Mesothelial cell of epicardium (in vitro differentiated cells): ENCODE data around the gene COA3. TPM values are rescaled to one million over a fixed set of nuclear protein-coding genes. Genes with fewer than 3 reads are reported as not detected.
A peak's percentile ranks its signal among the peaks of the same experiment; 100 is the strongest.

Source experiments
- DNase-seq, 2 experiments: peaks; one replicate each; pipeline ENCODE4 v3.0.0; 2021; ENCODE audit warnings: low spot score in 2 of 2; ENCODE audit not compliant: unreplicated experiment in 2 of 2
- H3K27ac Mint-ChIP-seq: 2 replicates; pipeline ENCODE4 v1.8.0; 2021; ENCODE audit warnings: mixed read lengths
- H3K27me3 Mint-ChIP-seq: 2 replicates; pipeline ENCODE4 v1.8.0; 2021; ENCODE audit warnings: low read depth, mixed read lengths
- H3K36me3 Mint-ChIP-seq: 2 replicates; pipeline ENCODE4 v1.8.0; 2021; ENCODE audit warnings: mixed read lengths
- H3K4me1 Mint-ChIP-seq: 2 replicates; pipeline ENCODE4 v1.8.0; 2021; ENCODE audit warnings: mixed read lengths
- H3K4me3 Mint-ChIP-seq: 2 replicates; pipeline ENCODE4 v1.8.0; 2021; ENCODE audit warnings: mild to moderate bottlenecking, moderate library complexity, mixed read lengths
- H3K9me3 Mint-ChIP-seq: 2 replicates; pipeline ENCODE4 v1.8.0; 2021; ENCODE audit warnings: mixed read lengths
- total RNA-seq: library from RNA; stranded (reverse); gene quantifications from 3 replicates; pipeline ENCODE4 v1.2.1, GENCODE V29; 2021
- TF ChIP-seq, protein P1 (sequence below): fragments of 200-600 bp; sonication (generic); IDR thresholded peaks from one replicate; pipeline ENCODE4 v1.5.0; 2021; ENCODE audit warnings: antibody characterized with exemption; ENCODE audit not compliant: unreplicated experiment

The COA3 gene
- total RNA-seq, 1 donor from 2014 or later: 52.4 TPM

DNA sequence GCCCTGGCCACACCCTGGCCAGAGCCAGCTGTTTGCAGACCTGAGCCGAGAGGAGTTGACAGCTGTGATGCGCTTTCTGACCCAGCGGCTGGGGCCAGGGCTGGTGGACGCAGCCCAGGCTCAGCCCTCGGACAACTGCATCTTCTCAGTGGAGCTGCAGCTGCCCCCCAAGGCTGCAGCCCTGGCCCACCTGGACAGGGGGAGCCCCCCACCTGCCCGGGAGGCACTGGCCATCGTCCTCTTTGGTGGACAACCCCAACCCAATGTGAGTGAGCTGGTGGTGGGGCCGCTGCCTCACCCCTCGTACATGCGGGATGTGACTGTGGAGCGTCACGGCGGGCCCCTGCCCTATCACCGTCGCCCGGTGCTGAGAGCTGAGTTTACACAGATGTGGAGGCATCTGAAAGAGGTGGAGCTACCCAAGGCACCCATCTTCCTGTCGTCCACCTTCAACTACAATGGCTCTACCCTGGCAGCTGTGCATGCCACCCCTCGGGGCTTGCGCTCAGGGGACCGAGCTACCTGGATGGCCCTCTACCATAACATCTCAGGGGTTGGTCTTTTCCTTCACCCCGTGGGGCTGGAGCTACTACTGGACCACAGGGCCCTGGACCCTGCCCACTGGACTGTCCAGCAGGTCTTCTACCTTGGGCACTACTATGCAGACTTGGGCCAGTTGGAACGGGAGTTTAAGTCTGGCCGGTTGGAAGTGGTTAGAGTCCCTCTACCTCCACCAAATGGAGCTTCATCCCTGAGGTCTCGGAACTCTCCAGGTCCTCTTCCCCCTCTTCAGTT lies 46.5 kb upstream of the COA3 start:
- no peak overlapping the region for H3K4me3 Mint-ChIP-seq
- TF ChIP-seq, protein P1, sequence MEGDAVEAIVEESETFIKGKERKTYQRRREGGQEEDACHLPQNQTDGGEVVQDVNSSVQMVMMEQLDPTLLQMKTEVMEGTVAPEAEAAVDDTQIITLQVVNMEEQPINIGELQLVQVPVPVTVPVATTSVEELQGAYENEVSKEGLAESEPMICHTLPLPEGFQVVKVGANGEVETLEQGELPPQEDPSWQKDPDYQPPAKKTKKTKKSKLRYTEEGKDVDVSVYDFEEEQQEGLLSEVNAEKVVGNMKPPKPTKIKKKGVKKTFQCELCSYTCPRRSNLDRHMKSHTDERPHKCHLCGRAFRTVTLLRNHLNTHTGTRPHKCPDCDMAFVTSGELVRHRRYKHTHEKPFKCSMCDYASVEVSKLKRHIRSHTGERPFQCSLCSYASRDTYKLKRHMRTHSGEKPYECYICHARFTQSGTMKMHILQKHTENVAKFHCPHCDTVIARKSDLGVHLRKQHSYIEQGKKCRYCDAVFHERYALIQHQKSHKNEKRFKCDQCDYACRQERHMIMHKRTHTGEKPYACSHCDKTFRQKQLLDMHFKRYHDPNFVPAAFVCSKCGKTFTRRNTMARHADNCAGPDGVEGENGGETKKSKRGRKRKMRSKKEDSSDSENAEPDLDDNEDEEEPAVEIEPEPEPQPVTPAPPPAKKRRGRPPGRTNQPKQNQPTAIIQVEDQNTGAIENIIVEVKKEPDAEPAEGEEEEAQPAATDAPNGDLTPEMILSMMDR: no peak

DNA sequence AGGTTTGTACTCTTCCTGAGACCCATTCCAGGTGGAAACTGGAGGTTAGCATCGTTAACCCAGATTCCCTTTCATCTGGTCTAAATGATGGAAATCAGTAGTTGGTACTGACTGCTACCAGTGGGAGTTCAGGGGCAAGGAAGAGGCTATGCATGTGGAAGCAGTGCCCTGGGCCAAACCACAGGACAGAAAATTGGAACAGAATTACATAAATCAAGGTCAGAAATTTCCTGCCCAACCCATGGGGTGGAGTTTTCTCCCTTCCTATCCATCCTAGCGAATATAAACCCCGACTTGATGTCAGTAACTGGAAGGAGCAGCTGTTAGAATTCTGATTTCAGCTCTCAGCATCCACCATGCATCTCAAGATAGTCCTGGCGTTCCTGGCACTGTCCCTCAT lies 45.8 kb upstream of the COA3 start, which contains the start of gene AOC2:
AOC2 (plus strand) TSS at position 310 of the 400 bp plus-strand sequence; CDS start at position 357, 47 bp downstream.
- Mint-ChIP-seq H3K9me3 (no peaks in the 10 kb centered on the region), H3K27ac (no peak within 1 kb of the TSS), H3K4me3 (no peak within 1 kb of the TSS), H3K27me3 (no peaks in the 10 kb centered on the region), H3K4me1 (no peaks in the 10 kb centered on the region), H3K36me3 (peaks cover 10% of the 10 kb centered on the region)
- no peak for DNase-seq
- TF ChIP-seq, protein P1: no peak

More for the DNA sequence above, 46.5 kb upstream of the COA3 start:
- peaks cover 7% of the 10 kb centered on the region for H3K36me3 Mint-ChIP-seq
- H3K9me3 Mint-ChIP-seq: no peaks in the 10 kb centered on the region
- H3K4me1 Mint-ChIP-seq: no peaks in the 10 kb centered on the region
- peaks cover under 1% of the 10 kb centered on the region for H3K27me3 Mint-ChIP-seq
- H3K27ac Mint-ChIP-seq: no peak overlapping the region
- DNase-seq: no peak

DNA sequence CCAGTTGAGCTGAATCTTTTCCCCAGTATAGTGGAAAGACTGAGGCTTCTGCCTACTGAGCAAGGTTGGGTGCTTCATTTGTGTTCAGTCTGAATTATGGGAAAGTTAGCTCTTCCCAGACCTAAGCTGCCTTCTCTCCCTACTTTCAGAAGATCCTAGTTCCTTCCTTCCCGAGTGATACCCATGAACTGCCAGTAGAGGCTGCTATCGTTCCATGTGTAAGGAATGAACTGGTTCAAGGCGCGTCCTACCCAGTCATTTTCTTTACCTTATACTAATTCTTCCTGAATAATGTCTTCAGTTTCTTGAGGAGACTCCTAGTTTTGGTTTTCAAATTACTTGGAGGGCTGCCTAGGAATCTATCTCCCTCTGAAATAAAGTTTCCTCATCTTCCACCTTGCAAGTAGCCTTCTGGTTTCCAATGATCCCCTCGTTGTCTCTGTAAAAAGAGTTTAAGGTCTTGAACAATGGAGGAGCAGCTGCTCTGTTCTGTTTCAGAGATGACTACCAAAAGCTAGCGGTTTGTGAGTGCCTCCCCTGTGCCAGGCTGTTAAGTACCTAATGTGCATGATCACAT lies 44.9 kb upstream of the COA3 start:
- H3K4me3 Mint-ChIP-seq: no peak overlapping the region
- peaks cover 17% of the 10 kb centered on the region for H3K36me3 Mint-ChIP-seq
- no peak for DNase-seq
- H3K4me1 Mint-ChIP-seq: no peaks in the 10 kb centered on the region
- H3K9me3 Mint-ChIP-seq: no peaks in the 10 kb centered on the region
- no peaks in the 10 kb centered on the region for H3K27me3 Mint-ChIP-seq
- H3K27ac Mint-ChIP-seq: no peak overlapping the region
- TF ChIP-seq, protein P1: peak; percentile 59

DNA sequence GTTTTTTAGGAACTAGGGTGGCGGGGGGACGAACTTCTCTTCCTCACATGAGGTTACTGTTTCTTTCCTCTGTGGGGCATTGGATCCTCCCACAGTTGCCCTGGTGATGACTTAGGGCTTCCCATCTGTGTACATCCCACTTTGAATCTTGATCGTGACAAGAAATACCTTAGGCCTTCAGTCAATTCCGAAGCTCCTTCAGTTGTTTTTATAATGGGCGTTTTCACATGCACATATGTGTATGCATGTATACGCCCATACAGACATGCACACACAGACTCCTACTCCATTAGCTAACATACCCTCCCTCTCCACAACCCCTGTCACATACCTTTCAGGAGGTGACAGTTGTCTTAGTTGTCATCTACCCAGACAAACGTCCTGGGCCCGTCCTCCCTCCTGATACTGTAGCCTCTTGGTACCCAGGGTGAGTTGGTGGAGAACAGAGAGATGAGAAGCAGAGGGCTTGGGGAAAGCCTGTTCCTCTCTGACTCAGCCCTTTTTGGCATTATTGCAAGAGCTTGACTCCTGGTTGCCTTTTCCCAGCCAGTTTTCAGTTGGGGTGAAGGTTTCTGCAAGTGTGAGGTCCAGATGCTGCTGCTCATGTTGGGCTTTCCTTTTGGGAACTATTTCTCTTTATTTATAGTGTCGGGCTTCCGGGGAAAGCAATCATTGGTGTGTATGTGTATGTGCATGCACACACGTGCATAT lies 43.6 kb upstream of the COA3 start:
- DNase-seq: no peak
- no peaks in the 10 kb centered on the region for H3K4me1 Mint-ChIP-seq
- H3K27me3 Mint-ChIP-seq: no peaks in the 10 kb centered on the region
- no peaks in the 10 kb centered on the region for H3K9me3 Mint-ChIP-seq
- TF ChIP-seq, protein P1: no peak
- peaks cover 22% of the 10 kb centered on the region for H3K36me3 Mint-ChIP-seq
- no peak overlapping the region for H3K4me3 Mint-ChIP-seq
- no peak overlapping the region for H3K27ac Mint-ChIP-seq

DNA sequence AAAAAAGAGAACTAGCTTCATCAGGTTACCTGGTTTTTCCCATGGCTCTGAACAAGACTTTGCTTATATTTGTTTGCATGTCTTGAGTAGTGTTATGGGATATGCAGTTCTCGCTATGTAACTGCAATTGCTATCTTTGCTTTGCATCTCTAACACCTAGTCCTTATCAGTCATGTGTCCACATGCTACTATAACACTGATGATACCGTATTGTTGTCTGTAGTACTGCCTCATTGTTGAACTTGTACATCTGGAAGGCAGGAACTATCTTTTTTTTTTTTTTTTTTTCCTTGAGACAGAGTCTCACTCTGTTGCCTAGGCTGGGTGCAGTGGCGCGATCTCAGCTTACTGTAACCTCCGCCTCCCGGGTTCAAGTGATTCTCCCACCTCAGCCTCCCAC lies 37.2 kb upstream of the COA3 start:
- Mint-ChIP-seq H3K36me3 (peaks cover 22% of the 10 kb centered on the region), H3K27me3 (no peaks in the 10 kb centered on the region), H3K27ac (no peak overlapping the region), H3K4me1 (peaks cover 19% of the 10 kb centered on the region), H3K9me3 (no peaks in the 10 kb centered on the region), H3K4me3 (no peak overlapping the region)
- TF ChIP-seq, protein P1: no peak
- DNase-seq: no peak
